HepG2 (cell line): ENCODE data around the gene SIT1. TPM values are rescaled to one million over a fixed set of nuclear protein-coding genes. Genes with fewer than 3 reads are reported as not detected.

Experiments used
- ATAC-seq: fragments of 200-7000 bp; cut with Tn5 transposase; 3 replicates; pipeline ENCODE4 v1.9.1; 2020; ENCODE audit warnings: mild to moderate bottlenecking, moderate library complexity
- BruUV-seq: library from RNA; stranded (reverse); fragments of 400-500 nt; replicated peaks from 2 replicates; lab custom pipeline; 2021; lab: Mats Ljungman, UMichigan
- CTCF ChIA-PET: fragments of 300-600 bp; formaldehyde crosslinking; extraction: SDS; loops from one replicate; lab custom pipeline; 2021; ENCODE audit warnings: low total read pairs, inconsistent platforms, low intra/inter-chr PET ratio; lab: Yijun Ruan, JAX
- POLR2A ChIA-PET: fragments of 350-600 bp; sonication (Branson Sonifier 250); formaldehyde crosslinking; loops from one replicate; lab custom pipeline; 2020; ENCODE audit warnings: antibody characterized with exemption, inconsistent platforms; lab: Yijun Ruan, JAX
- DNase-seq: peaks from one replicate; pipeline ENCODE4 v3.0.0-alpha.2; 2015; ENCODE audit warnings: low spot score
- FAIRE-seq: peaks from 3 replicates; lab custom pipeline; 2011; peaks lifted over from hg19 to GRCh38; lab: Jason Lieb, UNC
- H2AFZ ChIP-seq: one replicate; pipeline ENCODE4 v1.6.1; 2011; ENCODE audit warnings: low read length, inconsistent platforms
- H3K27ac ChIP-seq: fragments of 300-600 bp; 3 replicates; pipeline ENCODE4 v1.8.0; 2011; ENCODE audit warnings: mixed run types, mild to moderate bottlenecking, mixed read lengths, low read length, inconsistent platforms; ENCODE audit not compliant: insufficient read depth; ENCODE audit errors: extremely low read length
- H3K27me3 ChIP-seq, 2 experiments: fragments of 200-600 bp in 1 of 2; 2 replicates in 1 of 2; 3 replicates in 1 of 2; pipeline versions ENCODE4 v1.6.0 to v1.8.0; 2011; ENCODE audit warnings: low read length in 2 of 2, mild to moderate bottlenecking in 2 of 2, moderate library complexity in 2 of 2, inconsistent platforms in 1 of 2; ENCODE audit not compliant: insufficient read depth in 2 of 2, control insufficient read depth in 1 of 2
- H3K36me3 ChIP-seq, 2 experiments: fragments of 200-600 bp in 1 of 2; replicated peaks in 1 of 2; 2 replicates in 1 of 2; 3 replicates in 1 of 2; pipeline versions ENCODE4 v1.5.1 to v1.8.0; 2011; ENCODE audit warnings: low read length in 2 of 2, inconsistent platforms in 1 of 2; ENCODE audit not compliant: insufficient read depth in 2 of 2, control insufficient read depth in 1 of 2
- H3K4me1 ChIP-seq: 2 replicates; pipeline ENCODE4 v1.5.1; 2012; ENCODE audit warnings: low read length, inconsistent platforms; ENCODE audit not compliant: insufficient read depth
- H3K4me2 ChIP-seq: 2 replicates; pipeline ENCODE4 v1.6.0; 2011; ENCODE audit warnings: low read depth, low read length, inconsistent platforms
- H3K4me3 ChIP-seq, 3 experiments: fragments of 200-600 bp in 1 of 3; sonication (generic), shearing (Covaris generic) in 1 of 3; replicated peaks in 1 of 3; 2 replicates each; pipeline ENCODE4 v1.5.1; 2011 to 2016; ENCODE audit warnings: low read length in 3 of 3, inconsistent platforms in 2 of 3, low read depth in 2 of 3, mild to moderate bottlenecking in 2 of 3, control low read depth in 1 of 3, mixed read lengths in 1 of 3; ENCODE audit not compliant: insufficient read depth in 1 of 3
- H3K79me2 ChIP-seq: one replicate; pipeline ENCODE4 v1.6.1; 2011; ENCODE audit warnings: low read length, inconsistent platforms; ENCODE audit not compliant: insufficient read depth
- H3K9ac ChIP-seq: 2 replicates; pipeline ENCODE4 v1.6.0; 2011; ENCODE audit warnings: mild to moderate bottlenecking, low read depth, low read length, inconsistent platforms; ENCODE audit not compliant: insufficient read depth
- H3K9me3 ChIP-seq: 2 replicates; pipeline ENCODE4 v1.5.1; 2012; ENCODE audit warnings: mild to moderate bottlenecking, low read length
- H4K20me1 ChIP-seq: 2 replicates; pipeline ENCODE4 v1.6.0; 2011; ENCODE audit warnings: inconsistent platforms, mild to moderate bottlenecking, low read length, moderate library complexity; ENCODE audit not compliant: insufficient read depth
- MIXL1 ChIP-seq: IDR thresholded peaks from 2 replicates; pipeline ENCODE4 v1.6.1; 2016
- POGZ ChIP-seq: sonication (generic); formaldehyde crosslinking; IDR thresholded peaks from 2 replicates; pipeline ENCODE4 v1.4.0; 2020; ENCODE audit warnings: mild to moderate bottlenecking, missing genetic modification reagents
- PRPF4 ChIP-seq: fragments of 200-400 bp; formaldehyde crosslinking; IDR thresholded peaks from 2 replicates; pipeline ENCODE4 v1.6.1; 2016; ENCODE audit warnings: low read length, low read depth; ENCODE audit not compliant: poor library complexity, severe bottlenecking
- SMAD1 ChIP-seq: sonication (generic); formaldehyde crosslinking; IDR thresholded peaks from 2 replicates; pipeline ENCODE4 v1.4.0; 2020; ENCODE audit warnings: missing genetic modification reagents, low read depth, mild to moderate bottlenecking, borderline replicate concordance
- ZNF232 ChIP-seq: sonication (generic); formaldehyde crosslinking; IDR thresholded peaks from 2 replicates; pipeline ENCODE4 v1.4.0; 2020; ENCODE audit warnings: missing genetic modification reagents, borderline replicate concordance
- ZNF24 ChIP-seq: fragments of 450-650 bp; IDR thresholded peaks from 2 replicates; pipeline ENCODE4 v1.6.1; 2017; ENCODE audit warnings: antibody characterized with exemption, mild to moderate bottlenecking
- ZNF329 ChIP-seq: sonication (generic); formaldehyde crosslinking; IDR thresholded peaks from 2 replicates; pipeline ENCODE4 v1.9.0; 2021; ENCODE audit warnings: low read depth, mild to moderate bottlenecking, missing genetic modification reagents
- ZNF510 ChIP-seq: sonication (generic); formaldehyde crosslinking; IDR thresholded peaks from 2 replicates; pipeline ENCODE4 v1.4.0; 2020; ENCODE audit warnings: low read depth, mild to moderate bottlenecking, missing genetic modification reagents
- ZNF773 ChIP-seq: sonication (generic); formaldehyde crosslinking; IDR thresholded peaks from 2 replicates; pipeline ENCODE4 v1.4.0; 2020; ENCODE audit warnings: missing genetic modification reagents, borderline replicate concordance
- WGBS: methylation state at CpG from one replicate; pipeline ENCODE4 v1.1.6; 2017; ENCODE audit warnings: low lambda C conversion rate; 5-methylcytosine and 5-hydroxymethylcytosine counted together
- in situ Hi-C: cut with HindIII; loops from 2 replicates; pipeline ENCODE4 v1.10.0; 2017; ENCODE audit warnings: low pct_unique_long_range_greater_than_20kb; ENCODE audit not compliant: extremely low pct_ligation_motif_present
- intact Hi-C: fragments of 100-400 bp; cut with micrococcal nuclease; formaldehyde crosslinking; loops from one replicate; pipeline ENCODE4 v1.10.0; 2022; ENCODE audit not compliant: unreplicated experiment
- polyA plus RNA-seq, 8 experiments: library from polyadenylated mRNA; depleted of rRNA in 3 of 8; stranded (reverse) in 7 of 8; unstranded in 1 of 8; fragments of >200 nt; fragmentation: Illumina TruSeq in 4 of 8; extraction: Trizol in 4 of 8; gene quantifications; 2 replicates each; pipeline versions ENCODE4 v1.2.1 to v1.2.3, GENCODE V29; 2011 to 2016; ENCODE audit warnings: low read depth in 4 of 8, missing spikeins in 1 of 8, mixed read lengths in 1 of 8; ENCODE audit not compliant: insufficient read depth in 1 of 8
- total RNA-seq, 5 experiments: library from RNA; depleted of rRNA; stranded (reverse); fragments of >200 nt; fragmentation: Illumina TruSeq; extraction: Trizol; gene quantifications; 2 replicates each; pipeline ENCODE4 v1.2.3, GENCODE V29; 2016; ENCODE audit warnings: low read depth in 1 of 5
- TF ChIP-seq, protein P1 (sequence below): sonication (generic); formaldehyde crosslinking; IDR thresholded peaks from 2 replicates; pipeline ENCODE4 v1.4.0; 2020; ENCODE audit warnings: missing genetic modification reagents, borderline replicate concordance

Gene SIT1
- total and polyA plus RNA-seq, 2 of the 13 experiments (the other 11 are each of a cell fraction or from before 2014, with no cell fraction given): 0.09 to 6.7 TPM

DNA sequence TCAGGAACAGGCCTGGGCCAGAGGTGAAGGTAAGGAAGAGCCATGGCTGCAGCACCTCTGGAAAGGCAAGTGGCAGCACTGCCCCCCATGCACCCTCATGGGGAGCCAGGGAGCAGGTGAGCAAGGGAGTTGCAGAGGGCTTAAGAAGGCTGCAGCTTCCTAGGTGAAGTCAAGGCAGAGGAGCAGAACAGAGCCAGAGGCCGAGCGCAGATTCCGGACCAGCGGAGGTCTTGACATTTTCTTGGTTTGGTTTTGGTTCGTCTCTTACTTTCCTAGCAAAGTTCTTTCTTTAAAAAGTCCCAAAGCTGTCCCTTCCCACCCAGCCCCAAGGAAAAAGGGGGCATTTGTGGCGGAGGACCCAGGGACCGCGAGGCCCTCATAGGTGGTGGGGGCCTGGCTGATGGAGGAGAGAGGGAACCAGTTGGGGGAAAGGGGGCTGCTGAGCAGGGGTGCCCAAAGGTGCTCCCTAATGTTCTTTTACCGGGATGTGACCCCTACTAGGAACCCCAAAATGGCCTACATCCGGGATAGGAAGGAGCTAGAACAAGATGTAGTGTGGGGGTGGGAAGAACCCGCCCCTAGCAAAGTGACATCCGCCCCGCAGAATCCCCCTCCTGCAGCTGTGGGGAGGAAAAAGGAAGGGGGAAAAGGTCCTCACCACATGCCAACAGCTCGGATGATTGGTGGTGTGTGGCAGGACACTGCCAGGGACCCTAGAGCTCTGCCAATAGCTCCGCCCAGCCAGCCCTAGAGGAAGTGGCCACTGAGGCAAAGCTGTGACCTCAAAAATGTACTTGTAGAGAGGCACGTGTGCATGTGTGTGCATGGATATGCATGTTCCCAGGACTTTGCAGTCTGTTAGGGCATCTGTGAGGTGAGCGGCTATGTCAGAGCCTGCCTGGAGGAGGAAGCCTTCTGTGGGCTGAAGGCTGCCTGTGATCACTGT, 31.6 kb downstream of the SIT1 start:
- DNase-seq (no peak), ATAC-seq (no peak), FAIRE-seq (no peak)
- Histone ChIP-seq H4K20me1 (no peaks in the 10 kb centered on the region), H3K4me1 (no peaks in the 10 kb centered on the region), H3K79me2 (no peaks in the 10 kb centered on the region), H2AFZ (no peak overlapping the region), H3K27me3 (peaks cover 3 to 58% of the 10 kb centered on the region in 2 experiments; a peak in 3 of 5 replicates), H3K36me3 (no peaks in the 10 kb centered on the region), H3K27ac (no peak overlapping the region), H3K4me3 (no peak overlapping the region), H3K9ac (no peak overlapping the region), H3K9me3 (no peaks in the 10 kb centered on the region), H3K4me2 (no peak overlapping the region)
- intact Hi-C loops: no loop called here
- ChIA-PET CTCF (no interaction called here), POLR2A (no interaction called here)
- no TSS peak for BruUV-seq
- in situ Hi-C loops: no loop called here
- WGBS: 69% methylated on average over 16 of the region's 17 CpGs
- TF ChIP-seq SMAD1 (CRISPR knock-in tag) (no peak), ZNF773 (no peak), POGZ (CRISPR knock-in tag) (no peak), ZNF232 (CRISPR knock-in tag) (no peak), PRPF4 (no peak), ZNF510 (CRISPR knock-in tag) (no peak), ZNF329 (no peak), ZNF24 (no peak), MIXL1 (CRISPR knock-in tag) (no peak)
- TF ChIP-seq, protein P1, sequence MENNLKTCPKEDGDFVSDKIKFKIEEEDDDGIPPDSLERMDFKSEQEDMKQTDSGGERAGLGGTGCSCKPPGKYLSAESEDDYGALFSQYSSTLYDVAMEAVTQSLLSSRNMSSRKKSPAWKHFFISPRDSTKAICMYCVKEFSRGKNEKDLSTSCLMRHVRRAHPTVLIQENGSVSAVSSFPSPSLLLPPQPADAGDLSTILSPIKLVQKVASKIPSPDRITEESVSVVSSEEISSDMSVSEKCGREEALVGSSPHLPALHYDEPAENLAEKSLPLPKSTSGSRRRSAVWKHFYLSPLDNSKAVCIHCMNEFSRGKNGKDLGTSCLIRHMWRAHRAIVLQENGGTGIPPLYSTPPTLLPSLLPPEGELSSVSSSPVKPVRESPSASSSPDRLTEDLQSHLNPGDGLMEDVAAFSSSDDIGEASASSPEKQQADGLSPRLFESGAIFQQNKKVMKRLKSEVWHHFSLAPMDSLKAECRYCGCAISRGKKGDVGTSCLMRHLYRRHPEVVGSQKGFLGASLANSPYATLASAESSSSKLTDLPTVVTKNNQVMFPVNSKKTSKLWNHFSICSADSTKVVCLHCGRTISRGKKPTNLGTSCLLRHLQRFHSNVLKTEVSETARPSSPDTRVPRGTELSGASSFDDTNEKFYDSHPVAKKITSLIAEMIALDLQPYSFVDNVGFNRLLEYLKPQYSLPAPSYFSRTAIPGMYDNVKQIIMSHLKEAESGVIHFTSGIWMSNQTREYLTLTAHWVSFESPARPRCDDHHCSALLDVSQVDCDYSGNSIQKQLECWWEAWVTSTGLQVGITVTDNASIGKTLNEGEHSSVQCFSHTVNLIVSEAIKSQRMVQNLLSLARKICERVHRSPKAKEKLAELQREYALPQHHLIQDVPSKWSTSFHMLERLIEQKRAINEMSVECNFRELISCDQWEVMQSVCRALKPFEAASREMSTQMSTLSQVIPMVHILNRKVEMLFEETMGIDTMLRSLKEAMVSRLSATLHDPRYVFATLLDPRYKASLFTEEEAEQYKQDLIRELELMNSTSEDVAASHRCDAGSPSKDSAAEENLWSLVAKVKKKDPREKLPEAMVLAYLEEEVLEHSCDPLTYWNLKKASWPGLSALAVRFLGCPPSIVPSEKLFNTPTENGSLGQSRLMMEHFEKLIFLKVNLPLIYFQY (CRISPR knock-in tag): no peak
